SK-N-SH treated with all-trans-retinoic acid at 6 μM for 48 hours (cell line): ENCODE results near the gene SPTSSB.

Experiments
- BACH2 ChIP-seq: fragments of 250-450 bp; sonication (Bioruptor Pico); IDR thresholded peaks from 2 replicates; pipeline ENCODE4 v1.9.0; 2021; ENCODE audit warnings: mild to moderate bottlenecking, borderline replicate concordance
- CREB5 ChIP-seq: fragments of 250-450 bp; sonication (Bioruptor Pico); IDR thresholded peaks from 2 replicates; pipeline ENCODE4 v1.5.1; 2020; ENCODE audit warnings: low read depth, mild to moderate bottlenecking, moderate library complexity
- CSRNP3 ChIP-seq: fragments of 250-450 bp; sonication (Bioruptor Pico); IDR thresholded peaks from 2 replicates; pipeline ENCODE4 v1.5.1; 2021; ENCODE audit warnings: mild to moderate bottlenecking, moderate library complexity
- GLIS3 ChIP-seq: fragments of 250-450 bp; sonication (Bioruptor Pico); IDR thresholded peaks from 2 replicates; pipeline ENCODE4 v1.5.0; 2020; ENCODE audit warnings: mild to moderate bottlenecking, moderate library complexity
- TSHZ2 ChIP-seq: fragments of 250-450 bp; sonication (Bioruptor Pico); IDR thresholded peaks from 2 replicates; pipeline ENCODE4 v1.5.0; 2020; ENCODE audit warnings: mild to moderate bottlenecking, moderate library complexity
- ZNF565 ChIP-seq: fragments of 450-650 bp; formaldehyde crosslinking; conservative IDR thresholded peaks from 2 replicates; pipeline ENCODE4 v1.5.0; 2020; ENCODE audit warnings: low read depth, mild to moderate bottlenecking, moderate library complexity
- ZNF8 ChIP-seq: fragments of 450-650 bp; formaldehyde crosslinking; IDR thresholded peaks from 2 replicates; pipeline ENCODE4 v1.5.0; 2020; ENCODE audit warnings: mild to moderate bottlenecking, moderate library complexity

- TF ChIP-seq ZNF8 (CRISPR knock-in tag) (no peak), GLIS3 (CRISPR knock-in tag) (no peak), CSRNP3 (no peak), CREB5 (CRISPR knock-in tag) (no peak), TSHZ2 (CRISPR knock-in tag) (no peak), BACH2 (no peak), ZNF565 (no peak)
Measured at GRCh38 chr3:161343540-161343939, 27.8 kb downstream of the SPTSSB start.
